GM23338 (cell line): Measurements from ENCODE around the gene IFNLR1. TPM values are rescaled to one million over a fixed set of nuclear protein-coding genes. Genes with fewer than 3 reads are reported as not detected.

Source experiments
- CREB1 ChIP-seq: fragments of 250-450 bp; sonication (Bioruptor Pico); IDR thresholded peaks from 2 replicates; pipeline ENCODE4 v1.5.0; 2020; ENCODE audit warnings: low read depth, mild to moderate bottlenecking, moderate library complexity
- EZH2 ChIP-seq: fragments of 200-600 bp; sonication (generic); IDR thresholded peaks from one replicate; pipeline ENCODE4 v1.8.0; 2017; ENCODE audit warnings: antibody characterized with exemption, mild to moderate bottlenecking, low read depth; ENCODE audit not compliant: unreplicated experiment
- JUNB ChIP-seq: IDR thresholded peaks from one replicate; pipeline ENCODE4 v1.6.1; 2016; ENCODE audit warnings: antibody characterized with exemption; ENCODE audit not compliant: unreplicated experiment
- POLR2AphosphoS5 ChIP-seq: IDR thresholded peaks from 2 replicates; pipeline ENCODE4 v1.6.1; 2016; ENCODE audit warnings: antibody characterized with exemption, low read depth
- REST ChIP-seq: IDR thresholded peaks from one replicate; pipeline ENCODE4 v1.6.1; 2018; ENCODE audit warnings: antibody characterized with exemption; ENCODE audit not compliant: unreplicated experiment
- STAT1 ChIP-seq: IDR thresholded peaks from one replicate; pipeline ENCODE4 v1.6.1; 2016; ENCODE audit warnings: antibody characterized with exemption; ENCODE audit not compliant: unreplicated experiment
- ZNF114 ChIP-seq: fragments of 250-450 bp; sonication (Bioruptor Pico); IDR thresholded peaks from 2 replicates; pipeline ENCODE4 v1.5.0; 2020; ENCODE audit warnings: mild to moderate bottlenecking, moderate library complexity
- ZNF331 ChIP-seq: fragments of 250-450 bp; sonication (Bioruptor Pico); IDR thresholded peaks from 2 replicates; pipeline ENCODE4 v1.5.0; 2020; ENCODE audit warnings: low read depth, mild to moderate bottlenecking, moderate library complexity
- polyA plus RNA-seq: library from polyadenylated mRNA; unstranded; fragments of >200 nt; fragmentation: Nextera tagmentation; extraction: Ambion mirVana; gene quantifications from 2 replicates; pipeline ENCODE4 v1.2.1, GENCODE V29; 2016
- total RNA-seq: library from RNA; depleted of rRNA; stranded (reverse); fragments of >200 nt; shearing (Covaris generic); gene quantifications from 2 replicates; pipeline ENCODE4 v1.2.3, GENCODE V29; 2014
- TF ChIP-seq, protein P1 (sequence below): fragments of 250-450 bp; sonication (Bioruptor Pico); IDR thresholded peaks from 2 replicates; pipeline ENCODE4 v1.5.0; 2020; ENCODE audit warnings: mild to moderate bottlenecking, moderate library complexity
- TF ChIP-seq, protein P2 (sequence below), 2 experiments: fragments of 200-600 bp in 1 of 2; sonication (generic) in 1 of 2; conservative IDR thresholded peaks; 2 replicates each; pipeline versions ENCODE4 v1.5.1 to v1.6.1; 2016 to 2017; ENCODE audit warnings: antibody characterized with exemption in 2 of 2, low read depth in 2 of 2, mild to moderate bottlenecking in 2 of 2, moderate library complexity in 1 of 2

IFNLR1 gene
- total and polyA plus RNA-seq, 2 experiments from 2014 or later, result 4.2 to 6.2 TPM

DNA sequence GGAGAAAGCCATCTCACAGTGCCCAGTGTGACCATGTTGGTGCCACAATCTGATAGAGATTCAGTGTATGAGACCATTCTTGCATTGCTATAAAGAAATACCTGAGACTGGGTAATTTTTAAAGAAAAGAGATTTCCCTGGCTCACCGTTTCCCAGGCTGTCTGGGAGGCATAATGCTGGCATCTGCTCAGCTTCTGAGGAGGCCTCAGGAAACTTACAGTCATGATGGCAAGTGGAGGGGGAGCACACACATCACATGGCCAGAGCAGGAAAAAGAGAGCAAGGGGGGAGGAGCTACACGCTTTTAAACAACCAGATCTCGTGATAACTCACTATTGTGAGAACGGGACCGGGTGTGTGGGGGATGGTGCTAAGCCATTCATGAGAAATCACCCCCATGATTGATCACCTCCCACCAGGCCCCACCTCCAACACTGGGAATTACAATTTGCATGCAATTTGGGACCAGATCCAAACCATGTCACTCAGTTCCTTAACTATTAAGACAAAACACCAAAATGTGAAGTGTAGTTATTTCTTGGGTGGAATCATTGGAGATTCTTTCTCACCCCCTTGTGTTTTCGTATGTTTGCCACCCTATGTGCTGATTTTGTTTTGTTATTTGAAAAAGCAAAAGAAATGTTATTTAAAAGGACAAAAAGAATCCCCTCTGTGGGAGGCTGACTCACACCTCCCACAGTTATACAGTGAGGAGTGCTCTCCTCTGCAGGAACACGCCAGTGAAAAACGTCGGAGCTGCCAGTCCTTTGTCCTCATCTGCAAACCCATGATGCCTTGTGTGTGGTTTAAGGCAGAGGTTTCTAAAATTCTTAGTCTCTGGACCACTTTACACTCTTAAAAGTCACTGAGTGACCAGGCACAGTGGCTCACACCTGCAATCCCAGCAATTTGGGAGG, 46.9 kb upstream of the IFNLR1 start (continued):
- TF ChIP-seq, protein P1, sequence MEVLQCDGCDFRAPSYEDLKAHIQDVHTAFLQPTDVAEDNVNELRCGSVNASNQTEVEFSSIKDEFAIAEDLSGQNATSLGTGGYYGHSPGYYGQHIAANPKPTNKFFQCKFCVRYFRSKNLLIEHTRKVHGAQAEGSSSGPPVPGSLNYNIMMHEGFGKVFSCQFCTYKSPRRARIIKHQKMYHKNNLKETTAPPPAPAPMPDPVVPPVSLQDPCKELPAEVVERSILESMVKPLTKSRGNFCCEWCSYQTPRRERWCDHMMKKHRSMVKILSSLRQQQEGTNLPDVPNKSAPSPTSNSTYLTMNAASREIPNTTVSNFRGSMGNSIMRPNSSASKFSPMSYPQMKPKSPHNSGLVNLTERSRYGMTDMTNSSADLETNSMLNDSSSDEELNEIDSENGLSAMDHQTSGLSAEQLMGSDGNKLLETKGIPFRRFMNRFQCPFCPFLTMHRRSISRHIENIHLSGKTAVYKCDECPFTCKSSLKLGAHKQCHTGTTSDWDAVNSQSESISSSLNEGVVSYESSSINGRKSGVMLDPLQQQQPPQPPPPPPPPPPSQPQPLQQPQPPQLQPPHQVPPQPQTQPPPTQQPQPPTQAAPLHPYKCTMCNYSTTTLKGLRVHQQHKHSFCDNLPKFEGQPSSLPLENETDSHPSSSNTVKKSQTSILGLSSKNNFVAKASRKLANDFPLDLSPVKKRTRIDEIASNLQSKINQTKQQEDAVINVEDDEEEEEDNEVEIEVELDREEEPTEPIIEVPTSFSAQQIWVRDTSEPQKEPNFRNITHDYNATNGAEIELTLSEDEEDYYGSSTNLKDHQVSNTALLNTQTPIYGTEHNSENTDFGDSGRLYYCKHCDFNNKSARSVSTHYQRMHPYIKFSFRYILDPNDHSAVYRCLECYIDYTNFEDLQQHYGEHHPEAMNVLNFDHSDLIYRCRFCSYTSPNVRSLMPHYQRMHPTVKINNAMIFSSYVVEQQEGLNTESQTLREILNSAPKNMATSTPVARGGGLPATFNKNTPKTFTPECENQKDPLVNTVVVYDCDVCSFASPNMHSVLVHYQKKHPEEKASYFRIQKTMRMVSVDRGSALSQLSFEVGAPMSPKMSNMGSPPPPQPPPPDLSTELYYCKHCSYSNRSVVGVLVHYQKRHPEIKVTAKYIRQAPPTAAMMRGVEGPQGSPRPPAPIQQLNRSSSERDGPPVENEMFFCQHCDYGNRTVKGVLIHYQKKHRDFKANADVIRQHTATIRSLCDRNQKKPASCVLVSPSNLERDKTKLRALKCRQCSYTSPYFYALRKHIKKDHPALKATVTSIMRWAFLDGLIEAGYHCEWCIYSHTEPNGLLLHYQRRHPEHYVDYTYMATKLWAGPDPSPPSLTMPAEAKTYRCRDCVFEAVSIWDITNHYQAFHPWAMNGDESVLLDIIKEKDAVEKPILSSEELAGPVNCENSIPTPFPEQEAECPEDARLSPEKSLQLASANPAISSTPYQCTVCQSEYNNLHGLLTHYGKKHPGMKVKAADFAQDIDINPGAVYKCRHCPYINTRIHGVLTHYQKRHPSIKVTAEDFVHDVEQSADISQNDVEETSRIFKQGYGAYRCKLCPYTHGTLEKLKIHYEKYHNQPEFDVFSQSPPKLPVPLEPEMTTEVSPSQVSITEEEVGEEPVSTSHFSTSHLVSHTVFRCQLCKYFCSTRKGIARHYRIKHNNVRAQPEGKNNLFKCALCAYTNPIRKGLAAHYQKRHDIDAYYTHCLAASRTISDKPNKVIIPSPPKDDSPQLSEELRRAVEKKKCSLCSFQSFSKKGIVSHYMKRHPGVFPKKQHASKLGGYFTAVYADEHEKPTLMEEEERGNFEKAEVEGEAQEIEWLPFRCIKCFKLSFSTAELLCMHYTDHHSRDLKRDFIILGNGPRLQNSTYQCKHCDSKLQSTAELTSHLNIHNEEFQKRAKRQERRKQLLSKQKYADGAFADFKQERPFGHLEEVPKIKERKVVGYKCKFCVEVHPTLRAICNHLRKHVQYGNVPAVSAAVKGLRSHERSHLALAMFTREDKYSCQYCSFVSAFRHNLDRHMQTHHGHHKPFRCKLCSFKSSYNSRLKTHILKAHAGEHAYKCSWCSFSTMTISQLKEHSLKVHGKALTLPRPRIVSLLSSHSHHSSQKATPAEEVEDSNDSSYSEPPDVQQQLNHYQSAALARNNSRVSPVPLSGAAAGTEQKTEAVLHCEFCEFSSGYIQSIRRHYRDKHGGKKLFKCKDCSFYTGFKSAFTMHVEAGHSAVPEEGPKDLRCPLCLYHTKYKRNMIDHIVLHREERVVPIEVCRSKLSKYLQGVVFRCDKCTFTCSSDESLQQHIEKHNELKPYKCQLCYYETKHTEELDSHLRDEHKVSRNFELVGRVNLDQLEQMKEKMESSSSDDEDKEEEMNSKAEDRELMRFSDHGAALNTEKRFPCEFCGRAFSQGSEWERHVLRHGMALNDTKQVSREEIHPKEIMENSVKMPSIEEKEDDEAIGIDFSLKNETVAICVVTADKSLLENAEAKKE (CRISPR knock-in tag), result no peak
- TF ChIP-seq POLR2AphosphoS5, result no peak
- TF ChIP-seq ZNF114, result no peak
- no peak for TF ChIP-seq EZH2
- no peak for TF ChIP-seq CREB1 (CRISPR knock-in tag)
- TF ChIP-seq STAT1, result no peak
- no peak for TF ChIP-seq ZNF331 (CRISPR knock-in tag)
- TF ChIP-seq JUNB, result no peak
- TF ChIP-seq REST, result no peak
- TF ChIP-seq, protein P2, sequence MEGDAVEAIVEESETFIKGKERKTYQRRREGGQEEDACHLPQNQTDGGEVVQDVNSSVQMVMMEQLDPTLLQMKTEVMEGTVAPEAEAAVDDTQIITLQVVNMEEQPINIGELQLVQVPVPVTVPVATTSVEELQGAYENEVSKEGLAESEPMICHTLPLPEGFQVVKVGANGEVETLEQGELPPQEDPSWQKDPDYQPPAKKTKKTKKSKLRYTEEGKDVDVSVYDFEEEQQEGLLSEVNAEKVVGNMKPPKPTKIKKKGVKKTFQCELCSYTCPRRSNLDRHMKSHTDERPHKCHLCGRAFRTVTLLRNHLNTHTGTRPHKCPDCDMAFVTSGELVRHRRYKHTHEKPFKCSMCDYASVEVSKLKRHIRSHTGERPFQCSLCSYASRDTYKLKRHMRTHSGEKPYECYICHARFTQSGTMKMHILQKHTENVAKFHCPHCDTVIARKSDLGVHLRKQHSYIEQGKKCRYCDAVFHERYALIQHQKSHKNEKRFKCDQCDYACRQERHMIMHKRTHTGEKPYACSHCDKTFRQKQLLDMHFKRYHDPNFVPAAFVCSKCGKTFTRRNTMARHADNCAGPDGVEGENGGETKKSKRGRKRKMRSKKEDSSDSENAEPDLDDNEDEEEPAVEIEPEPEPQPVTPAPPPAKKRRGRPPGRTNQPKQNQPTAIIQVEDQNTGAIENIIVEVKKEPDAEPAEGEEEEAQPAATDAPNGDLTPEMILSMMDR (conservative IDR thresholded peaks at IDR 0.05; ENCODE audit: low read depth in 2 of 2), result no peak
